GM19438 (cell line): ENCODE results near the gene CXXC4.

ENCODE experiments used
- ATAC-seq: cut with Tn5 transposase; IDR thresholded peaks from one replicate; pipeline ENCODE4 v1.9.1; 2021; ENCODE audit warnings: low read depth; ENCODE audit not compliant: unreplicated experiment

Gene CXXC4

DNA sequence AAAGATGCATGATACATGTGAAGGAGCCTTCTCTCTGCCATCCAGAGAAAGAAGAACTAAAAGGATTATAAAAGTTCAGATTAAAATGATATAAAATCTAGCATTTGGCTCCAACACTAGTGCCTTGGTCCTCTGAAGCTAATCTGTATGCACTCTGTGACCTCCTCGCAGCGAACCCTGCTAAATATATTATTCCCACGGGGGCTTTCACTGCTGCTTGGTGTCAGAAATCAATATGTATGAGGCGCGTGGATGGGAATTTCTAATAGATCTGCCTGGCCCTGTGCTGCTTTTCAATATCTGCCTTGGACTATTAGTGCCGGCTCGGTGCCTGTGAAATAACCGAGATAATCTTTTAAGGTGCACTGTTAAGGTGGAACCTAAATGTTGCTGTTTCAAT lies 69.7 kb downstream of the CXXC4 start:
- no peak for ATAC-seq

DNA sequence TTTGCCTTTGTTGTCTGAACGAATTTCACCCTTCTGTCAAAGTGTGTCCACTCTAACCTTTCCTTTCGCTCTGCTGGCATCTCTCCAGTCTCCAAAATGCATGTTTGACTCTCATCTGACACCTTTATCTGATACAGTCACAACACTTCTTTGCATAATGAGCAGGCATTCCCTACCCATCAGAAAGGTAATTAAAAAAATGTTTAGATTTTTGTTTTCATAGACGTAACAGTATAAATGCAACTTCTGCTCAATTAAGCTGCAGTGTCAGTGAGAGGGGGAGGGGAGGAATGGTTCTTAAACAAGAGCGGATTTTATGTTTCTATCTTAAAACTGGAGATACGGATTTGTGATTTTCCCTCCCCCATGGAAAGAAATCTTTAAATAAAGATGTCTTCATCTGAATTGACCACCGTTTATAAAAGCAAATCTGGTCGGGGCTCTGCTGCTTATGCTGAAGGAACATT lies 70.2 kb downstream of the CXXC4 start:
- no peak for ATAC-seq

DNA sequence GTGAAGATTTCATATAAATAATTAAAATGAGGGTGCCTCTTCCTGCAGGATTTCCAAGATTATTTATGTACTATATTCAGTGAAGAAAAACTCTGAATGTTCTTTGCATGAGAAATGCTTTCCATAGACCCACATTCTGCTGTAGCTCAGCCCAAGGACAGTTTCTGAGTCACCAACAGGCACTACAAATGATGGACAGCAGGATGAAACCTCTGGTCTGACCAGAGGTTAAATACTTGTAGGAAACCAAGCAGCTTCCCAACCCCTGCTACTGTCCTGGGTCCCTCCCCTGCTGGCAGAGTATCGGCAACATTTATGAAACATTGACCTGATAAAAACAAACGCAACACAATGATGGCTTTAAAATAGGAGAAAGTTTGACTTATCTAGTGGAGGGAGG lies 73.1 kb downstream of the CXXC4 start:
- no peak for ATAC-seq

DNA sequence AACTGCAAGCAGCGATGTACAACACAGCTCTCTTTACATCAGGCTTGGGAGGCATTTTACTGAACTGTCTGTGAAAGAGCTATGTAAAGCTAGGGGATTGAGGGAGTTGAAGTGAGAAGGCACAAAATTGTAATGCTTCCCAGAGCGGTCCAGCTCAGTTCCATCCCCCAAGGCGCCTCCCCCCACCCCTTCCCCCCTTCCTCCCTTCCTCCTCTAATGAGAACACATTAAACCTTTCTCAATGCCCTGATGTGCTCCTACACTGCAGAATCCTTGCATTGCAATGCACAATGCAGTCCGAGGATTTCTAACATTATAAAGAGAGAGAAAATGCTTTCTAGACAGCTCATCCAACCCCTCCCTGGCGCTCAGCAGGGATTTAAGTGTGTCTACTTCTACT lies 73.9 kb downstream of the CXXC4 start:
- no peak for ATAC-seq
